Neutrophil (primary cell): ENCODE measurements around the gene SNRNP27.

ENCODE experiments used
- H3K27ac ChIP-seq: fragments of 200-600 bp; sonication (generic); 2 replicates; pipeline ENCODE4 v1.5.1; 2016; ENCODE audit warnings: mild to moderate bottlenecking, moderate library complexity
- H3K27me3 ChIP-seq: fragments of 200-600 bp; sonication (generic); 2 replicates; pipeline ENCODE4 v1.6.0; 2016; ENCODE audit warnings: mild to moderate bottlenecking
- H3K36me3 ChIP-seq: fragments of 200-600 bp; sonication (generic); 2 replicates; pipeline ENCODE4 v1.5.1; 2017
- H3K4me1 ChIP-seq, 2 experiments: fragments of 200-600 bp in 1 of 2; sonication (generic) in 1 of 2; 1 replicate in 1 of 2; 2 replicates in 1 of 2; pipeline versions ENCODE4 v1.5.1 to v1.6.1; 2013 to 2016; ENCODE audit warnings: low read depth in 1 of 2, low read length in 1 of 2, mild to moderate bottlenecking in 1 of 2, moderate library complexity in 1 of 2; ENCODE audit not compliant: control insufficient read depth in 1 of 2, insufficient read depth in 1 of 2
- H3K4me3 ChIP-seq, 2 experiments: fragments of 200-600 bp in 1 of 2; sonication (generic) in 1 of 2; 1 replicate in 1 of 2; 2 replicates in 1 of 2; pipeline ENCODE4 v1.5.1; 2013 to 2016; ENCODE audit warnings: low read depth in 1 of 2, low read length in 1 of 2, mild to moderate bottlenecking in 1 of 2, moderate library complexity in 1 of 2
- H3K9me3 ChIP-seq: fragments of 200-600 bp; sonication (generic); 2 replicates; pipeline ENCODE4 v1.5.1; 2016
- TF ChIP-seq, protein P1 (sequence below): fragments of 200-600 bp; sonication (generic); IDR thresholded peaks from 2 replicates; pipeline ENCODE4 v1.5.1; 2016; ENCODE audit warnings: antibody characterized with exemption

SNRNP27 gene

GRCh38 chr2:69933839-69934613, 40.3 kb downstream of the SNRNP27 start:
- H3K36me3 ChIP-seq, result peaks cover 100% of the 10 kb centered on the region
- H3K27me3 ChIP-seq, result no peaks in the 10 kb centered on the region
- H3K4me1 ChIP-seq, result peaks cover 99 to 100% of the 10 kb centered on the region in 2 experiments
- peaks cover 4% of the 10 kb centered on the region for H3K9me3 ChIP-seq
- H3K4me3 ChIP-seq, result peak overlapping the region; percentile 32 to 94
- peak overlapping the region; percentile 99 for H3K27ac ChIP-seq
- TF ChIP-seq, protein P1, sequence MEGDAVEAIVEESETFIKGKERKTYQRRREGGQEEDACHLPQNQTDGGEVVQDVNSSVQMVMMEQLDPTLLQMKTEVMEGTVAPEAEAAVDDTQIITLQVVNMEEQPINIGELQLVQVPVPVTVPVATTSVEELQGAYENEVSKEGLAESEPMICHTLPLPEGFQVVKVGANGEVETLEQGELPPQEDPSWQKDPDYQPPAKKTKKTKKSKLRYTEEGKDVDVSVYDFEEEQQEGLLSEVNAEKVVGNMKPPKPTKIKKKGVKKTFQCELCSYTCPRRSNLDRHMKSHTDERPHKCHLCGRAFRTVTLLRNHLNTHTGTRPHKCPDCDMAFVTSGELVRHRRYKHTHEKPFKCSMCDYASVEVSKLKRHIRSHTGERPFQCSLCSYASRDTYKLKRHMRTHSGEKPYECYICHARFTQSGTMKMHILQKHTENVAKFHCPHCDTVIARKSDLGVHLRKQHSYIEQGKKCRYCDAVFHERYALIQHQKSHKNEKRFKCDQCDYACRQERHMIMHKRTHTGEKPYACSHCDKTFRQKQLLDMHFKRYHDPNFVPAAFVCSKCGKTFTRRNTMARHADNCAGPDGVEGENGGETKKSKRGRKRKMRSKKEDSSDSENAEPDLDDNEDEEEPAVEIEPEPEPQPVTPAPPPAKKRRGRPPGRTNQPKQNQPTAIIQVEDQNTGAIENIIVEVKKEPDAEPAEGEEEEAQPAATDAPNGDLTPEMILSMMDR, result no peak

GRCh38 chr2:69934614-69934908, 40.8 kb downstream of the SNRNP27 start:
- Histone ChIP-seq H3K4me1 (peaks cover 99 to 100% of the 10 kb centered on the region in 2 experiments), H3K9me3 (peaks cover 4% of the 10 kb centered on the region), H3K4me3 (peak overlapping the region; percentile 32 to 94), H3K36me3 (peaks cover 100% of the 10 kb centered on the region), H3K27me3 (no peaks in the 10 kb centered on the region), H3K27ac (peak overlapping the region; percentile 99)
- TF ChIP-seq, protein P1, result no peak

DNA sequence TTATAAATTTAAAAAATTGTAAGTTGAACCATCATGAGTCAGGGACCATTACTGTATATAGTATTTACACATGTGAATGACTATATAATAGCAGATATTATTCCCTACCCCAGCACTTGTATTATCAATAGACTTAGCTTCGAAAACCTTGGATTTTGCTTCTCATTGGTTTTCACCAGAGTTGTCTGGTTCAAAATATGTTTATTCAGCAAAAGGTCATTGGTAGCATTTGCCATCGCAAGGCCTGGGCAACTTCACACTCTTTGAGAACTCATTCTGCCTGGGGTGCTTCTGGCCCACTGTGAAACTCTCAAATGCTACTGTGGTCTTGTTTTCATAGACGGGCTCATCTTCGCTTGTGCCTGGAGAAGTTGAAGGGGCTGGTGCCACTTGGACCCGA, 41.3 kb downstream of the SNRNP27 start:
- Histone ChIP-seq H3K9me3 (peaks cover 4% of the 10 kb centered on the region), H3K4me3 (peak overlapping the region in 1 of 2 experiments; percentile 94), H3K27ac (peak overlapping the region; percentile 99), H3K4me1 (peaks cover 99 to 100% of the 10 kb centered on the region in 2 experiments), H3K27me3 (no peaks in the 10 kb centered on the region), H3K36me3 (peaks cover 100% of the 10 kb centered on the region)
- TF ChIP-seq, protein P1, result no peak

DNA sequence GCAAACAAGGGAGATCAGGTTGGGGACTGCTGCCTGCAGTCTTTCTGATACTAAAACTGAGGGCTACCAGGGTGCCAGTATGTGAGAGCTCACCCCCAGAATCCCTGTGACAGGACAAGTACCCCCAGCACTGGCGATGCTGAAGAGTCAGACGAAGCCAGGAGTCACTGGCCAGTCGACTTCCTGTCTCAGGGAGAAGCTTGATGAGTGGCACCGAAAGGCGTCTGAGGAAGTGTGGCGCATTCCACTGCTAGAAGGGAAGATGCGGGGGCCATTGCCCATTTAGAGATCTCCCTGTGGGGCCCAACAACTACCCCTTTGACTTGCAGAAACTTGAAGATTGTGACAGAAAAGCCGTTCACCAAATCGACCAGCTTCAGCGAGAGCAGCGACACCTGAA, 43.1 kb downstream of the SNRNP27 start:
- H3K36me3 ChIP-seq, result peaks cover 100% of the 10 kb centered on the region
- H3K9me3 ChIP-seq, result peaks cover 4% of the 10 kb centered on the region
- H3K4me1 ChIP-seq, result peaks cover 99 to 100% of the 10 kb centered on the region in 2 experiments
- TF ChIP-seq, protein P1, result no peak
- peak overlapping the region in 1 of 2 experiments; percentile 94 for H3K4me3 ChIP-seq
- peak overlapping the region; percentile 99 for H3K27ac ChIP-seq
- H3K27me3 ChIP-seq, result no peaks in the 10 kb centered on the region

GRCh38 chr2:69937968-69938367, 44.2 kb downstream of the SNRNP27 start:
- peak overlapping the region; percentile 99 for H3K27ac ChIP-seq
- peaks cover 7% of the 10 kb centered on the region for H3K9me3 ChIP-seq
- peaks cover 100% of the 10 kb centered on the region for H3K36me3 ChIP-seq

More at GRCh38 chr2:69937968-69938367, 44.2 kb downstream of the SNRNP27 start:
- H3K4me3 ChIP-seq, result peak overlapping the region in 1 of 2 experiments; percentile 94
- peaks cover 99 to 100% of the 10 kb centered on the region in 2 experiments for H3K4me1 ChIP-seq
- no peaks in the 10 kb centered on the region for H3K27me3 ChIP-seq
- TF ChIP-seq, protein P1, result no peak
